ENCODE measurements around the gene NPIPB9.
"Not testable (repeated sequence)": the region's sequence is repeated elsewhere in the genome, so short reads cannot be mapped to it uniquely, and the experiment has no call there.

Gene NPIPB9

GRCh38 chr16:28746618-28747350, 4.8 kb upstream of the NPIPB9 start:
- H3K9me3 ChIP-seq (ENCODE audit: control insufficient read depth in 1 of 2, low read length in 2 of 2); H3K27ac ChIP-seq (ENCODE audit: low read depth, low read length); H3K36me3 ChIP-seq (ENCODE audit: control insufficient read depth in 1 of 2, insufficient read depth in 2 of 2, low read length in 2 of 2); H3K4me3 ChIP-seq (ENCODE audit: low read depth in 1 of 2, low read length in 2 of 2); H3K4me1 ChIP-seq (ENCODE audit: control insufficient read depth in 1 of 2, insufficient read depth in 2 of 2, low read length in 2 of 2); H3K9ac ChIP-seq (ENCODE audit: low read depth in 1 of 2, low read length in 2 of 2); H3K27me3 ChIP-seq (ENCODE audit: control insufficient read depth in 1 of 2, insufficient read depth in 2 of 2, low read length in 2 of 2): not testable (repeated sequence)

DNA sequence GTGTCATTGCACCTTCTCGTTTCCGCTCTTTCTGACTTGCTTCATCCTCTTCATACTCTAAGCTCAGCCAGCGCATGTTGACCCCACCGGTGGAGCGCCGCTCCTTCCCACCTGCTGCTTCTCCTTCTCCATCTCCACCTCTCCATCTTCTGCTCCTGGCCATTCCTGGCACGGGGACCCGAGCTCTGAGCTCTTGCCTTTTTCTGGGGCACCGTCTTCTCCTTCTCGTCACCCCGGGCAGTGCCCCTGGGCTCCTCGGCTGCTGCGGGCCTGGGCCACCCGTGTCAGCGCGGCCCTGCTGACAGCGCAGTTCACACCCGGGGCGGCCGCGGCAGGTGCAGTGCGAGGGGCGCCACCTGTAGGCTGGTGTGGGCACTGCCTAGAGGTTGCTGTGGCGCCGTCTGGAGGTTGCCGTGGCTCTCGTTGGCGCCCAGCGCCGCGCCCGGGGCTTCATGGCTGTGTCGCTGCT, 1.6 kb upstream of the NPIPB9 start:
- H3K36me3 ChIP-seq (ENCODE audit: control insufficient read depth in 1 of 2, insufficient read depth in 2 of 2, low read length in 2 of 2); H3K4me1 ChIP-seq (ENCODE audit: control insufficient read depth in 1 of 2, insufficient read depth in 2 of 2, low read length in 2 of 2); H3K27me3 ChIP-seq (ENCODE audit: control insufficient read depth in 1 of 2, insufficient read depth in 2 of 2, low read length in 2 of 2); H3K4me3 ChIP-seq (ENCODE audit: low read depth in 1 of 2, low read length in 2 of 2); H3K9ac ChIP-seq (ENCODE audit: low read depth in 1 of 2, low read length in 2 of 2); H3K27ac ChIP-seq (ENCODE audit: low read depth, low read length); H3K9me3 ChIP-seq (ENCODE audit: control insufficient read depth in 1 of 2, low read length in 2 of 2): not testable (repeated sequence)

DNA sequence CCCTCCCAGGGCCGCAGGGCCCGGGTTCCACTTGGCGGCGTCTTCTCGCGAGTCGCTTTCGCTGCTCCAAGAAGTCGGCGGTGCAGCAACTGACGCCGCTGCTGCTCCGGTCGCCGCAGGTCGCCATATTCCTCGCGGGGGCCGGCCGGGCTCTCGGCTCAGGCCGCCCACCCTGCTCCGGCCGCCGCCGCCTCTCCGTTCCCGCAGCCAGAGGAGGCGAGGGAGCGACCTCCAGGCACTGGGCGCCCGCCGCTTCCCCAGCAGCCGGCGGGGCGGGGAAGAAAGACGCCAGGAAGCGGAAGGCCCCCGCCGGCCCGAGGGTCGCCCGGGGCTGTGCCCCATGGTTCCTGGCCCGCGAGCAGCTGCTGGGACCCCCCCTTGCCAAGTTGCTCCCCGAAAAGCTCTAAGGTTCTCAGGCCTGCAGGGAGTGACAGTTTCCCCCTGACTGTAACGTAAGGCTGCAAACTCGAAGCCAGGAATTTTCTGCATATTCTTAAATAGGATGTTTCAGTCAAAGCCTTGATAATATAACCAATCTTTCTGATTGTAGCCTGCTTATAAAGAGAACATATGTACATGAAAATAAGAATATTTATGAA, 1.0 kb upstream of the NPIPB9 start:
- H3K27ac ChIP-seq (ENCODE audit: low read depth, low read length); H3K36me3 ChIP-seq (ENCODE audit: control insufficient read depth in 1 of 2, insufficient read depth in 2 of 2, low read length in 2 of 2); H3K27me3 ChIP-seq (ENCODE audit: control insufficient read depth in 1 of 2, insufficient read depth in 2 of 2, low read length in 2 of 2); H3K4me1 ChIP-seq (ENCODE audit: control insufficient read depth in 1 of 2, insufficient read depth in 2 of 2, low read length in 2 of 2); H3K9ac ChIP-seq (ENCODE audit: low read depth in 1 of 2, low read length in 2 of 2); H3K4me3 ChIP-seq (ENCODE audit: low read depth in 1 of 2, low read length in 2 of 2); H3K9me3 ChIP-seq (ENCODE audit: control insufficient read depth in 1 of 2, low read length in 2 of 2): not testable (repeated sequence)

- not testable (repeated sequence) for H3K4me3 ChIP-seq (ENCODE audit: low read depth in 1 of 2, low read length in 2 of 2); H3K27ac ChIP-seq (ENCODE audit: low read depth, low read length); H3K27me3 ChIP-seq (ENCODE audit: control insufficient read depth in 1 of 2, insufficient read depth in 2 of 2, low read length in 2 of 2); H3K9me3 ChIP-seq (ENCODE audit: control insufficient read depth in 1 of 2, low read length in 2 of 2); H3K4me1 ChIP-seq (ENCODE audit: control insufficient read depth in 1 of 2, insufficient read depth in 2 of 2, low read length in 2 of 2); H3K36me3 ChIP-seq (ENCODE audit: control insufficient read depth in 1 of 2, insufficient read depth in 2 of 2, low read length in 2 of 2); H3K9ac ChIP-seq (ENCODE audit: low read depth in 1 of 2, low read length in 2 of 2)
Measured at GRCh38 chr16:28781697-28782096, 30.1 kb downstream of the NPIPB9 start.

DNA sequence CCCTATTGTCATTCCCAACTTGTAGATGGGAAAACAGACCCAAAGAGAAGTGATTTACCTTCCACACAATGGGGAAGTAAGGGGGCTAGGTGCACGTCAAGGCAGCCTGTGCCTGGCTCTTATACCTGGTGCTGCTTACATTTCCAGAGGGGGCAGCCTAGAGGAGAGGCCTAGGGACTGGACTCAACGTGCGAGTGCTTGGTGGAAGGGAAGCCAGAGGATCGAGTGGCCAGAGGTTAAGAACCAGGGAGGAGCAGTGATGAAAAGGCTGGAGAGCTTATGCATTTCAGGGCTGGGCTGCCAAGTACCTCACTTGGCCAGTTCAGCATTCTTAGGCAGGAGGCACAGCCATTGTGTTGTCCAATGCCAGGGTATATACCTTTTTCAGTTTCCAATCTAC, 30.8 kb downstream of the NPIPB9 start:
- H3K9ac ChIP-seq (ENCODE audit: low read depth in 1 of 2, low read length in 2 of 2); H3K4me1 ChIP-seq (ENCODE audit: control insufficient read depth in 1 of 2, insufficient read depth in 2 of 2, low read length in 2 of 2); H3K27me3 ChIP-seq (ENCODE audit: control insufficient read depth in 1 of 2, insufficient read depth in 2 of 2, low read length in 2 of 2); H3K36me3 ChIP-seq (ENCODE audit: control insufficient read depth in 1 of 2, insufficient read depth in 2 of 2, low read length in 2 of 2); H3K9me3 ChIP-seq (ENCODE audit: control insufficient read depth in 1 of 2, low read length in 2 of 2); H3K4me3 ChIP-seq (ENCODE audit: low read depth in 1 of 2, low read length in 2 of 2); H3K27ac ChIP-seq (ENCODE audit: low read depth, low read length): not testable (repeated sequence)

DNA sequence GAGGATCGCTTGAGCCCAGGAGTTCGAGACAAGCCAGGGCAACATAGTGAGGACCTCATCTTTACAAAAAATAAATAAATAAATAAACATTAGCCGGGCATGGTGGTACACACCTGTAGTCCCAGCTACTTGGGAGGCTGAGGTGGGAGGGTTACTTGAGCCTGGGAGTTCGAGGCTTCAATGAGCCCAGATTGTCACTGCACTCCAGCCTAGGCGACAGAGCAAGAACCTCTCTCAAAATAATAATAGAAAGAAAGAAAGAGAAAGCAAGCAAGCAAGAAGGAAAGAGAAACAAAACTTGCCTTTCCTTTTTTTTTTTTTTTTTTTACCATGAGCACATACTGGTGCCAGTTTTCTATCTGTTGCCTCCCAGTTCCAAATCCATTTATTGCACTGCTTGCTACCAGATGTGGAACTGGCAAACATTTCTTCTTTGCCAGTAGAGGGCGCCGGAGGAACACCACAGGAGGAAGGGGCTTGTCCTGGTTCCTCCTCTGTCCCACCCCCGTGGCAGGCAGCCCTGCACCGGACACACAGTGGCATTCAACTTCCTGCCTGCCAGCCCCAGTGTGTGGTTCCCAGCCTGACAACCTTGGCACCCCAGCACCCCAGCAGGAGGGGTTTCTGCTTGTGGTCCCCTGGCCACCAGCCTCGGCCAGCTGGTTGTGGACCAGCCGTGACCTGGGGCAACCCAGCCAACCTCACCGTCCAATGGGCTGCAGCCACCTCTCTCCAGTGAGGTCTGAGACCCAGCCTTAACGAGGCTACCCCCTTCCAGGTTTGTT, 50.8 kb downstream of the NPIPB9 start:
- H3K36me3 ChIP-seq (ENCODE audit: control insufficient read depth in 1 of 2, insufficient read depth in 2 of 2, low read length in 2 of 2); H3K4me1 ChIP-seq (ENCODE audit: control insufficient read depth in 1 of 2, insufficient read depth in 2 of 2, low read length in 2 of 2); H3K27me3 ChIP-seq (ENCODE audit: control insufficient read depth in 1 of 2, insufficient read depth in 2 of 2, low read length in 2 of 2); H3K27ac ChIP-seq (ENCODE audit: low read depth, low read length); H3K9me3 ChIP-seq (ENCODE audit: control insufficient read depth in 1 of 2, low read length in 2 of 2); H3K4me3 ChIP-seq (ENCODE audit: low read depth in 1 of 2, low read length in 2 of 2); H3K9ac ChIP-seq (ENCODE audit: low read depth in 1 of 2, low read length in 2 of 2): not testable (repeated sequence)

DNA sequence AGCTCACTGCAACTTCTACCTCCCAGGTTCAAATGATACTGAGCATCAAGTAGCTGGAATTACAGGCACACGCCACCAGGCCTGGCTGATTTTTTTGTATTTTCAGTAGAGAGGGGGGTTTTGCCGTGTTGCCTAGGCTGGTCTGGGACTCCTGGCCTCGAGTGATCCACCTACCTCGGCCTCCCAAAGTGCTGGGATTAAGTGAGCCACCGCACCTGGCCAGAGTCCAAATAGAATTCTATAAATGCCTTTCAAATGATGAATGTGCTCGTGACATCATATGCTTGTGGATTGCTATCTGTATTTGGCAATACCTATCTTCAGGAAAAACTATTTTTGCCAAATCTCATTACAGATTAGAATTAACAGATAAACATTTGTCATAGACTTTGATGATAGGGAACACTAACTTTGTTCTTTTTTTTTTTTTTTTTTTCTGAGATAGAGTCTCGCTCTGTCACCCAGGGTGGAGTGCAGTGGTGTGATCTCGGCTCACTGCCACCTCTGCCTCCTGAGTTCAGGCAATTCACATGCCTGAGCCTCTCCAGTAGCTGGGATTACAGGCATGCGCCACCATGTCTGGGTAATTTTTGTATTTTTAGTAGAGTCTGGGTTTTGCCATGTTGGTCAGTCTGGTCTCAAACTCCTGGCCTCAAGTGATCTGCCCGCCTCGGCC, 56.0 kb downstream of the NPIPB9 start:
- H3K27ac ChIP-seq (ENCODE audit: low read depth, low read length); H3K9ac ChIP-seq (ENCODE audit: low read depth in 1 of 2, low read length in 2 of 2); H3K4me3 ChIP-seq (ENCODE audit: low read depth in 1 of 2, low read length in 2 of 2); H3K4me1 ChIP-seq (ENCODE audit: control insufficient read depth in 1 of 2, insufficient read depth in 2 of 2, low read length in 2 of 2); H3K9me3 ChIP-seq (ENCODE audit: control insufficient read depth in 1 of 2, low read length in 2 of 2); H3K36me3 ChIP-seq (ENCODE audit: control insufficient read depth in 1 of 2, insufficient read depth in 2 of 2, low read length in 2 of 2); H3K27me3 ChIP-seq (ENCODE audit: control insufficient read depth in 1 of 2, insufficient read depth in 2 of 2, low read length in 2 of 2): not testable (repeated sequence)

GRCh38 chr16:28820016-28820415, 68.4 kb downstream of the NPIPB9 start:
- H3K4me3 ChIP-seq (ENCODE audit: low read depth in 1 of 2, low read length in 2 of 2): peak overlapping the region; percentile 17 to 43
- no peaks in the 10 kb centered on the region for H3K9me3 ChIP-seq (ENCODE audit: control insufficient read depth in 1 of 2, low read length in 2 of 2)
- H3K27ac ChIP-seq (ENCODE audit: low read depth, low read length): no peak overlapping the region
- no peaks in the 10 kb centered on the region for H3K27me3 ChIP-seq (ENCODE audit: control insufficient read depth in 1 of 2, insufficient read depth in 2 of 2, low read length in 2 of 2)
- peaks cover 2 to 3% of the 10 kb centered on the region in 2 donors for H3K36me3 ChIP-seq (ENCODE audit: control insufficient read depth in 1 of 2, insufficient read depth in 2 of 2, low read length in 2 of 2)
- H3K9ac ChIP-seq (ENCODE audit: low read depth in 1 of 2, low read length in 2 of 2): no peak overlapping the region
- peaks cover 0 to 24% of the 10 kb centered on the region in 2 donors for H3K4me1 ChIP-seq (ENCODE audit: control insufficient read depth in 1 of 2, insufficient read depth in 2 of 2, low read length in 2 of 2)

DNA sequence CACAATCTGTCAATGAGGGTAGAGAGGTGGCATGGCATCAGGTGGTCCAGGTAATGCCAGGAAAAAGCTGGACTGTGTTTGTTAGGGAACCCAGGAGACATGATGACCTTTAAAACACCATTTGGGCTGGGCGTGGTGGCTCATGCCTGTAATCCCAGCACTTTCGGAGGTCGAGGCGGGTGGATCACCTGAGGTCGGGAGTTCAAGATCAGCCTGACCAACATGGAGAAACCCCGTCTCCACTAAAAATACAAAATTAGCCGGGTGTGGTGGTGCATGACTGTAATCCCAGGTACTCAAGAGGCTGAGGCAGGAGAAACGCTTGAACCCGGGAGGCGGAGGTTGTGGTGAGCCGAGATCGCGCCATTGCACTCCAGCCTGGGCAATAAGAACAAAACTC, 69.0 kb downstream of the NPIPB9 start:
- H3K9ac ChIP-seq (ENCODE audit: low read depth in 1 of 2, low read length in 2 of 2); H3K27me3 ChIP-seq (ENCODE audit: control insufficient read depth in 1 of 2, insufficient read depth in 2 of 2, low read length in 2 of 2); H3K9me3 ChIP-seq (ENCODE audit: control insufficient read depth in 1 of 2, low read length in 2 of 2); H3K36me3 ChIP-seq (ENCODE audit: control insufficient read depth in 1 of 2, insufficient read depth in 2 of 2, low read length in 2 of 2); H3K27ac ChIP-seq (ENCODE audit: low read depth, low read length): not testable (repeated sequence)
- Histone ChIP-seq H3K4me1 (ENCODE audit: control insufficient read depth in 1 of 2, insufficient read depth in 2 of 2, low read length in 2 of 2) (peaks cover 3 to 29% of the 10 kb centered on the region in 2 donors), H3K4me3 (ENCODE audit: low read depth in 1 of 2, low read length in 2 of 2) (peak overlapping the region; percentile 17 to 43)
